GM18520 (cell line): Measurements from ENCODE around the gene RNU7-1.

Source experiments
- ATAC-seq: cut with Tn5 transposase; IDR thresholded peaks from one replicate; pipeline ENCODE4 v1.9.1; 2021; ENCODE audit not compliant: unreplicated experiment

Gene RNU7-1

DNA sequence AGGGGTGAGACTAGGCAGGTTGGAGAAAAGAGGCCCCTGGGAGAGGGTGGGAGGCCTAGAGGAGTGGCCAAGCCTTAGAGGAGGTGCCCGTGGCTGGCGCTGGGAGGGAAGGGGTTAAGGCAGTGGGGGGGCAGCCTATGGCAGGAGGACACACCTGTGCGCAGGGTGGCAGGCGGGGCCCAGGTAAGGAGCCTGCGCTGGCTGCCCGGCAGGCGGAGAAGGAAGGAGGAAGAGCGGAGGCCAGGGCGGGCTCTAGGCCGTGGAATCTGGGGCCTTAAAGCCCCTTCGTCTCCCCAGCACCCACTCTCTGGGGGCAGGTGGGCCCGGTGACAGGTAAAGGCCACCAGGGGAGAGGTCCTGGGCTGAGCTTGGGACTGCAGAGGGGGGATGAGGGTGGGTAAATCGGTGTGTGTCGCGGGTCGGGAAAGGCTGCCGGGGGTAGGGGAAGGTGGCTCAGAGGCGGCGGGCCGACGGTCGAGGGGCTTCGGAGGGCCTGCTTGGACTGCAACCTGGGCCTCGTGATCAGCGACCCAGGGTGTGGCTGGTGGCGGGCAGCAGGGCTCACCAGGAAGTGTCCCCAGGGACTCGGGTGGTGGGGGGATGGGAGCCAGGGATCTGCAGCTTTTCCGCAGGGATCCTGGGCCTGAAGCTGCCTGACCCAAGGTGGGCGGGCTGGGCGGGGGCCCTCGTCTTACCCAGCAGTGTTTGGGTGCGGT, 19.6 kb downstream of the RNU7-1 start:
- no peak for ATAC-seq

DNA sequence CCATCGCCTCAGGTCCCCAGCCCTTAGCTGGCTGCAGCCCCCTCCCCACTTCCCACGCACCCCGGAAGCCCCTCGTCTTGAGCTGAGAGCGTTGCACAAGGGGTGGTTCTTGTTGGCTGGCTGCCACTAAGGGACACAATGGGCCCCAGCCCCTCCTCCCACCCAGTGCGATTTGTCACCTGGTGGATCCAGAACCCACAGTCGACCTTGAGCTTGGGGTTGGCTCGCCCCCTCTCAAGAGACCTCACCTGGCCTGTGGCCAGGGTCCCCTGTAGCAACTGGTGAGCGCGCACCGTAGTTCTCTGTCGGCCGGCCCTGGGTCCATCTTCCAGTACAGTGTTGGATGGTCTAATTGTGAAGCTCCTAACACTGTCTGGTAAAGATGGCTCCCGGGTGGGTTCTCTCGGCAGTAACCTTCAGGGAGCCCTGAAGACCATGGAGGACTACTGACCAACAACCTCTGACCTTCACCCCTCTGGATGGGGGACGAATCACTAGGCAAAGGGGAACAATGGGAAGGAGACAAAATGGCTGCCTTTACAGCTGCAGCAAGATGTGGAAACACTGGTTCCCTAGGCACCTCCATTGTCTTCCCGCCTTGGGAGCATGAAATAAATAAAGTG, 20.3 kb downstream of the RNU7-1 start:
- no peak for ATAC-seq

DNA sequence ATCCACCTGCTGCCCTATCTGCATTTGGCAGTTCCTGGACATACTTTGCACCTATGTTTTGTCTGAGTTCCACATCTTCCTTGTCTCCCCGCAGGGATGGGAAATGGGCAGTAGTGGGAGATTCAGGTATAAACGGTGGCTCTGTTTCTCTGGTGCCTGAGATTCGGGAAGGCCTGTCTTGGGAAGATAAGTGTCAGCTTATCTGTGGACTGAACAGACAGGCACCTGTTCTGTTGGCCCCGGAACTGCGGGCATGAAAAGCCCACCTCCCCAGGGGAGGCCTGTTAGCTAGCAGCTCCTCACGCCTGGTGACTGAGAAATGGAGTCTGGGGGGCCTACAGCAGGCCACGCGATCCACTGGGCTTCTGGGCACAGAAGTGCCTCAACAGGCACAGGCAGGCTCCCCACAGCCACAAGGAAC, 21.0 kb downstream of the RNU7-1 start:
- no peak for ATAC-seq

DNA sequence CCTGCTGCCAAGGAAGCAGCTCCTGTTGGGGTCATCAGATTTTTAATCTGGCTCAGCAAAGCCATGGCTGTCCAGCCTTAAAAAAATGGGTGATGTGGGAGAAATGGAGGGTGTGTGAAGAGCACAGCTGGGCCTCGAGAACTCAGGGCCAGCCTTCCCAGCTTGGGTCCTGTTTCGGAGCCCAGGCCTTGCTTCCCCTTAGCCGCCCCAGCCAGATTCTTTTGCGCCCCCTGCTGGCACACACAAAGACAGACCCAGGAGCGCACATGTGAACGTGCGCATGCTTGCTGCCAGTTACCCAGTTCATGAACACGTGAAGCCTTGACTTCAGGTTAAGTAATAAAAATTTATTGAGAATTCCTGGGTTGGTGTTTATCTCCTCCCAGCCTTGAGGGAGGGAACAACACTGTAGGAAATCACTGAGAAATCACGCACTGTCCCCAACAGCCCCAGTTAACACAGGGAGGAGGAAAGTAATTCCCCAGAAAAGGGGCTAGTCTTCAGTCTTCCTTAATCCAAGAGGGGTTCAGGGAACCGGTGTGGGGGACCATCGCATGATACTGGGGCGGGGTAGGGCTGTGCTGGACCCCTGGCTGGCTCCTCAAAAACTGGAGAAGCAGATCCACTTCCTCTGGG, 21.5 kb downstream of the RNU7-1 start:
- ATAC-seq: no peak

DNA sequence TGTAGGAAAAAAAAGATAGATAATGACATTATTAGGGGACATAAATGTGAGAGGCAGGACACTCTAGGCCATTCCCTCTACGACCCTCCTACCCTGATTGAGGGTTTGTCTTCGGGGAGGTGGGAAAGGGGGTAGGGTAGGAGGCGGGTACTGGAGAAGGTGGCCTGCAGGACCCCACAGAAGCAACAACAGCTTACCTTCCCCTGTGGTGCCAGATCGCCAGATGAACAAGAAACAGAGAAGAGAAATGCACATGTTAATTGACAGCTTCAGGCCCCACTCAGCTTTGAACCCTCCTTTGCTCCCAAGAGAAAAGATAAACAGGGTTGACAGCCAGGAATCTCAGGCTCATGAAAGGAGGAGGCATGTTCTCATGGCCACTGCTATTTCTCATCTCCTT, 22.1 kb downstream of the RNU7-1 start:
- no peak for ATAC-seq

DNA sequence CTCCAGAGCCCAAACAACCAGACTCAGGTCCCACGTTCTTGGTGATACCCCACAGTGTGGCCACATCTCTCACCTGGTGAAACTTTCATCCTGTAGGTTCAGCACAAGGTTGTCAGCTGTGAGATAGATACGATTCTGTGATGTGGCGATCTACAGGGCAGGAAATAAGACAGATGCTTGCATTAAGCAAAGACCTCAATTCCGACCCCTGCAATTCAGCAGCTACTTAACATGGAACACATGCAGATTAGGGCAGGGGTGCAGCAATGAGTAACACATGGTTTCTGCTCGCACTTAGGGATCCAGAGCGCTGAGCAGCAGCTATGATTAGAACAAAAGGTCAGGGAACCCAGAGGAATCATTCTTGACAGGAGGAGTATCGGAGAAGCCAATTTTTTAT, 22.7 kb downstream of the RNU7-1 start:
- no peak for ATAC-seq

DNA sequence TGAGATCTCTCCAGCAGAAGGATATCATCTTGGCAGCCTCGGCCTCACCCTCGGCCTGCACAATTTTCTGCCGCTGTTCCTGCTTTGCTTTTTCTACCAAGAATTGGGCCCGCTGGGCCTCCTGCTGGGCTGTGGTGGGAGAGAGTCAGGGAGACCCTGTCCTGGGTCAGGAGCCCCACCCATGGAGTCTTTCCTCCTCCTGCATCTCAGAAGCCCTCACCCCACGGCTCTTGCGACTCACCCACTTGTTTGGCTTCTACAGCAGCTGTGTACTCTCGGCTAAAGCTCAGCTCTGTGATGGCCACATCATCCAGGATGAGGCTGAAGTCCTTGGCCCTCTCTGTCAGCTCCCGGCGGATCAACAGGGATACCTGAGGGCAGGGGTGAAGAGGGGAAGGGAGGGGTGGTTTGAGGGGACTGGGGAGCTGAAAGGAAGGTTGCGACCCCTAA, 24.1 kb downstream of the RNU7-1 start:
- no peak for ATAC-seq

DNA sequence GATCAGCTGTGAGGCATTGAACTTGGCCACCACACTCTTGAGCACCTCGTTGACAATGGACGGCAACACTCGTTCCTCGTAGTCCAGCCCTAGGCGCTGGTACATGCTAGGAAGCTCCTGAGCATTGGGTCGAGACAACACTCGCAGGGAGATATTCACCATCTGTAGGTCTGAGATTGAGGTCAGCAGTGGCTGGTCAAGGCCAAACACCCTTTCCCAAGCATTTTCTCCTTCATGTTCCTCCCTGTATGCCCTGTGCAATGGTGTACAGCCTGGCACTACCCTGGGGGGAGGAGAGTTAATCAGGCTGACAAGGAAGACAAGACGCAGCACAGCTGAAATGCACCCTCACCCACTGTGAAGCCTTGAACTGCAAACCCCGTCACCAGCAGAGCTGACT, 24.8 kb downstream of the RNU7-1 start:
- ATAC-seq: no peak

DNA sequence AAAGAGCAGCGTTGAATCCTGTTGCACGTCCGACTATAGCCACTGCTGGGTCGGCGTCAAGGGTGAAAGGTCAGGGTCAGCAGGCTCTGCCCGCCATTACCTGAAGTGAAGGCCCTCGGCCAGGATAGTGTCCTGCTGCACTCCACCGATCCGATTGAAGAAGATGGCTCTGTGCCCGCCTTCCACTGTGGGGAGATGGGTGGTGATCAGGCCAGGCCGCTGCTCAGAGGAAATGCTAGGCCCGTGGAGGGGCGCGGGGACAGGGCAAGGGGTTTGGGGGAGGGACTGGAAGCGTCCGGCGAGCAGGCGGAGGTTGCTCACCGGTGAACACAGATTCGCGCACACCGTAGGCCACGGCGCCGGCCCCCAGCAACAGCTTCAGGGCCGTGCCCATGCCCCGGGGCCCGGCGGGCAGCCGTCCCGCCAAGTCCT, 26.5 kb downstream of the RNU7-1 start:
- ATAC-seq: no peak

DNA sequence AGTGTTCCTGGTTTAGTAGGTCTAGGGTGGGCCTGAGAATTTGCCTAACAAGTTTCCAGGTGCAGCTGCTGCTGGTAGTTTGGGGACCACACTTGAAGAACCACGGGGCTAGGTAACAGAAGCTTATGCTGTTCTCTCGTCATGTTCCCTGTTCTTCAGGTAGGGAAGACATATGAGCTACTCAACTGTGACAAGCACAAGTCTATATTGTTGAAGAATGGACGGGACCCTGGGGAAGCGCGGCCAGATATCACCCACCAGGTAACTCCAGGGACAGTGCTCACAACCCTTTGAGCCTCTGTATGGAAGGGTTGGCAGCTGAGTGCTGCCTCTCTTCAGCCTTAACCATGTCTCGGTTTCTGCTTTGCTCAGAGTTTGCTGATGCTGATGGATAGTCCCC, 30.6 kb downstream of the RNU7-1 start:
- no peak for ATAC-seq

DNA sequence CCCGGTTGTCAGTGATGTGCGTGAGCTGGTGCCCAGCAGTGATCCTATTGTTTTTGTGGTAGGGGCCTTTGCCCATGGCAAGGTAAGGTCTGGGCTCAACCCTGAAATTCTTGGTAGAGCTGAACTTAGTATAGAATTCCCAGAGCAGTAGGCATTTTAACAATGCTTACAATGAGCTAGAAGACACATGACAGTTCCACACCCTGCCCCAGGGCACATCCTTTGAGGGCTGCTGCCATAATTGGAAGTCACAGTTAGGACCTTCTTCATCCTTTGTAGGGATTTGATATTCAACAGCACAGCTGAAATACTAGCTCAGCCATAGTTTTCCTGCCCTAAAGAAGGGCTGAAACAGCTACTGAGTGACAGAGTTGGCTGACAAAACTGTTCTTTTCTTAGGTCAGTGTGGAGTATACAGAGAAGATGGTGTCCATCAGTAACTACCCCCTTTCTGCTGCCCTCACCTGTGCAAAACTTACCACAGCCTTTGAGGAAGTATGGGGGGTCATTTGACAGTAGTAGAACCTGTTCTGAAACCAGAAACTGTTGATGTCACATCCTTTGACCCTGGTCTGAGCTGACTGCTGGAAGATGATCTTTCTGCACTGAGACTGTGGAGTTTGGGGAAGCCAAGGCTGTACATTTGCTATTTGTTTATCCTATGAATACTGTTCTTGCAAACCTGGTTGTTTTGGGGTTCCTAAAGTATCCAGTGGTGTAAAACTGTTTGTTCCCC, 31.8 kb downstream of the RNU7-1 start:
- ATAC-seq: no peak

DNA sequence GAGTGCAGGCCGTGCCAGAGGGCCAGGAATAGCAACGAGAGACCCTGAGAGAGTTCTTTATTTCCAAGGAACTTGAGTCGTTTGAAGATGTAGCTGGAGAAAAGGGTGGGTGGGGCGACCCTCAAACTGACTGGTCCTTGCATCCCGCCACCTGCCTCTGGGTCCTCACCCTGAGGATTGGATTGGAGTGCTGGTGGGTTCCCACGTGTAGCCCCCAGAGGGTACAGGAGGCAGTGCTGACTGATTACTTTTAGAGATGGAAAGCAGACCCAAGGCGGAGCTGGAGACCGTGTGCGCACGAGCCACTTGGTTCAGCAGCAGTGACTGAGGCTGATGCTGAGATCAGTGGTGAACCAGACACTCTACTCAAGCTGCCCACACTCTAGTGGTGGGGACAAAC, 34.0 kb downstream of the RNU7-1 start:
- ATAC-seq: no peak

DNA sequence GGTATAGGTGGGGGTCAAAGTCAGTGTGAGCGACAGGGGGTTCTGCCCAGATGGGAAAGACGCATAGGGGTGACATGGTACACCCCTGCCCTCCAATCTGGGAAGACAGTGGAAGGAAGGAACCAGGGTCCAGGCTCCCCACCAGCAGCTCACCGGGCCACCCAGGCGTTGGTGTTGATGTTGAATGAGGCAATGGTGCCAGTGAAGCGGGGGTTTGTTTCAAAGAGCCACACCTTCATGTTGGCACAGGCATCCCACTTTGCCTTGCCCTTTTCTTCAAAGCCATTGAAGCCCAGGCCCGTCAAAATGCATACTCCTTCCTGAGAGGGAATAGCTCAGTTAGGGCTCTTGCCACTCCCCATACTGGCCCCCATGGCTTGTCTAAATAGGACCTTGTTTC, 34.6 kb downstream of the RNU7-1 start:
- no peak for ATAC-seq

DNA sequence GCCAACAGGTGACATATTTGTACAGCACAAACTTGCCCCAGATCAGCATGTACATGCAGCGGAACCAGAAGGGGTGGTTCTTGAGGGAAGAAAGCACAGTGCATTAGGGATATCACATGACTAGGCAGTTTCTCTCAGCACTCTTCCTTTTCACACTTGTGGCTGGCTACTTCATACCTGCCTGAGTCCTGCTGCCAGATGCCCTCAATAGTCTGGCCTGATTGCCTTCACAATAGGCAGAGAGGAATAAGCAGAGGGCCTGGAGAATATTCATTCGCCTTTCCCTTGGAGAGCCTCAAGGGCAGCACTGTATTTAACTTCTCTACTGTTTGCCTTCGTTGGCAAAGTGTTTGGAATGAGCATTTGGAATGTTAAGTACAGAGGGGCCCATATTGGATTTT, 35.0 kb downstream of the RNU7-1 start:
- no peak for ATAC-seq

DNA sequence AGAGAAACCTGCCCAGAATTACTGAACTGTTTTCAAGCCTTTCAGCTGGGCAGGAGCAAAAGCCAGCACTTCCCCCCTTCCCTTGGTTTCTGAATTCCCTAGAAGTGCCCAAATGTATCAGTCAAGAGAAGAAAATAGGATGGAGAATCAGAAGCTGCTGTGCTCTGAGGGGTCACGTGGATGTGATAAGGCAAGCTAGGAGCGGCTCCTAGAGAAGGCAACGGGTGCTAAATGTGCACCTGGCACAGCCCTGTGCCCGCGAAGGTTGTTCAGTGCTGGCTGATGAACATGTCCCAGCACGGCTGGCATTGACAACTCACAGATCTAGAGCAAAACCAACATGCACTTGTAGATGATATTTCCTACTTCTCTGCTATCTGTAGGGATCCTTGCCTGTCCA, 35.4 kb downstream of the RNU7-1 start:
- no peak for ATAC-seq

DNA sequence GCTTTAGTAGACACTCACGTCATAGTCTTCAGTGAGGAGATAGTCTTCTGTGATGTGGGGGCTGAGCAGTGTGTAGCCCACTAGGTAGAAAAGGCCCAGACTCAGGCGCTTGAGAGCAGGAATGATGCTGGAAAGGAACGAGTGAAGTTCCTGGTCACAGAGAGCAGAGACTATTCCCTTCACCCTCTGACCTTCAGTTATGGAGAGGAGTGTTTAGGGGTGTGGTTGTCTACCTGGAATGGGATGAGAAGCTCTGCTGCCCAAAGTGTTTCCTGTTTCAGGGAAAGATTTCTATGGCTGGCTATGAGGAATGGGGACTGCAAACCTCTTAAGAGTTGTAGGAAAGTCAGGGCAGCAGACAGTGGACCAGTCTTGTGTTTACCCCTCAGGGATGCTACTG, 35.8 kb downstream of the RNU7-1 start:
- ATAC-seq: no peak

DNA sequence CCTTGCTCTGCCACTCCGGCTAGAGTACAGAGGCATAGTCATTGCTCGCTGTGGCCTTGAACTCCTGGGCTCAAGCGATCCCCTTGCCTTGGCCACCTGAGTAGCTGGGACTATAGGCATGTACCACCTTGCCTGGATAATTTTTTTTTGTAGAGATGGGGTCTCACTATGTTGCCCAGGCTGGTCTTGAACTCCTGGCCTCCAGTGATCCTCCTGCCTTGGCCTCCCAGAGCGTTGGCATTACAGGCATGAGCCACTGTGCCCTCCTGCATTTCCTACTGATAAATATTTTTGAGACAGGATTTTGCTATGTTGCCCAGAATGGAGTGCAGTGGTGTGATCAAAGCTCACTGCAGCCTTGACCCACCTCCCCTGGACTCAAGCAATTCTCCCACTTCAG, 36.5 kb downstream of the RNU7-1 start:
- ATAC-seq: no peak

DNA sequence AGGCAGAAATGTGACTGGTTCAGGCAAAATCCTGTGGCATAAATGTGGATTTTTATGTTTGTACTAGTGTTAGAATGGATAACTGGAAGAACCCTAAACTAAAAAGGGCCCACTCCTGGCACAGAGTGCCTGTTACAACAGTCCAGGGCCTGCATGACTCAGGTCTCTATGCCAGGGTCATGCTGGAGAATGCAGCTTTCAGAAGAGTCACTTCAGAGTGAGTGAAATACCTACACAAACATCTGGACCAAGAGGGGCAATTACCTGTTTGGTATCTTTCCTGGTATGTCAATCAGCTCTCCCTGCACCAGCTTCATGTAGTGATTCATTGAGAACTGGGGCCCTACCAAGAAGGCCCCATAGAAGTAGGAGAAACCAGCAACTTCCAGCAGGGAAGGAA, 37.1 kb downstream of the RNU7-1 start:
- ATAC-seq: no peak

DNA sequence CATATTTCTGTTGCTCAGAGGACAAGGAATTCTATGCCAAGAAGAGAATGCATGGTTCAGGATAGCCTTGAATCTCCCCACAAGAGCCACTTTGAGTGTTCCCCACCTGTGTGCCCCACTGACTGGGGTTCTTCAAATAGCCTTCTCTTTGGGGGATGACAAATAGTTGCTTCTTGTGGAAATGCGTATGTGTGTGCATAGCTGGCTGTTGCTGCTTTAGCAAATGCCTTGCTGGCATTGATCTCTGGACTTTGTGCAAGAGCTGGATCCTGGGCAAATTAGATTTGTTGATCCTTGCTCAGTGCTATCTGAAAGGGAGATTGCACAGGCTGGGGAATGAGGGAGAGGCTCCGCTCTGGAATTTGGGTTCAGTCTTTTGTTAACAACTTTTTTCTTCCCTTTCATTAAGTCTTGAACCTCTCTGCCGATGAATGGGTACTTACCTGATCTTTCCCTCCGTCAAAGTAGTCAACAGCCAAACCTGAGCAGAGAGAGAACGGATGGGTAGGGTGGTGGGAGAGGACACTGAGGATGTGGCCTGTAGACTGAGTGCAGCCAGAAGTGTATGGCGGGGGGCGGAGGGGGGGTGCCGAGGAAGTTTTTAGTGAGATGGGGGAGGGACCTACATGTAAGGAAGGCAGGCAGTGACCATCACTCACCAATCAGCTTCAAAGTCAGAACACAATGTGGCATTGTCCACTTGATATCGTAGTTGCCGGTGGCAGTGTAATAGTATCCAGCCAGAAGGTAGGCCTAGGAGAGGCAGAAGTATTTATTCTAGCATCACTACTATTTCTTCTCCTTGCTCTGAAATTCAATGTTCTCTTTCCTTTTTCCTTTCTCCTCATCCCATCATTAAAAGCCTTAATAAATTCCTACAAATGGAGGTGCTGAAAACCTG, 37.8 kb downstream of the RNU7-1 start:
- ATAC-seq: no peak

DNA sequence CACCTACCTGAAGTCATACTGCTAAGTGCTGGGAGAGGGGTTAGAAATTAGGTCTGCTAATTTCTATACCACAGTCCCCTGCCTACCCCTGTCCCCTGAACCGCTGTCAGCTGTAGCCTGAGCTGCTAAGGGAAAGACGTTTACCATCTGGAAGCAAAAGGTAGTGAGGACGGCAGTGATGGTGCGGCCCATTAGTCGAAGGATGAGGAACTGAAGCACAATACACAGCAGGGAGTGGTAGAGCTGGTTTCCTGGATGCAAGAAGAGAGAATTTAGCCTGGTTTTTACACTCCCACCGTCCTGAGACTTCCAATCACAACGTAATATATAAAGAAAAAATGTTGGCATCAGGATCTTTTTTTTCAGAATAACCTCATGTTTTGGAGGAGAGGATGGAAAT, 38.9 kb downstream of the RNU7-1 start:
- no peak for ATAC-seq
